ENCODE data around the gene POLR3A.

Gene POLR3A

GRCh38 chr10:77926566-77927401 is 102.5 kb downstream of the POLR3A start, which contains the start of gene DLG5:
TSS of gene DLG5 (minus strand) at chr10:77926755. CDS start at chr10:77926520, 235 bp downstream.
- peak; percentile 83 for DNase-seq (ENCODE audit: low spot score)
- TF ChIP-seq CTCF (IDR thresholded peaks at IDR 0.05; ENCODE audit: extremely low read depth, missing control alignments), result no peak

GRCh38 chr10:77925795-77926565 is 103.3 kb downstream of the POLR3A start:
- no peak for TF ChIP-seq CTCF (IDR thresholded peaks at IDR 0.05; ENCODE audit: extremely low read depth, missing control alignments)
- peak; percentile 77 for DNase-seq (ENCODE audit: low spot score)

- DNase-seq (ENCODE audit: low spot score), result no peak
- TF ChIP-seq CTCF (IDR thresholded peaks at IDR 0.05; ENCODE audit: extremely low read depth, missing control alignments), result no peak
These were observed 103.9 kb downstream of the POLR3A start for GRCh38 chr10:77925410-77925794.

GRCh38 chr10:77922566-77923179 is 106.6 kb downstream of the POLR3A start:
- DNase-seq (ENCODE audit: low spot score), result no peak
- no peak for TF ChIP-seq CTCF (IDR thresholded peaks at IDR 0.05; ENCODE audit: extremely low read depth, missing control alignments)

- no peak for TF ChIP-seq CTCF (IDR thresholded peaks at IDR 0.05; ENCODE audit: extremely low read depth, missing control alignments)
- no peak for DNase-seq (ENCODE audit: low spot score)
These were observed 107.3 kb downstream of the POLR3A start for GRCh38 chr10:77922055-77922454.

GRCh38 chr10:77921395-77921794 is 107.9 kb downstream of the POLR3A start:
- TF ChIP-seq CTCF (IDR thresholded peaks at IDR 0.05; ENCODE audit: extremely low read depth, missing control alignments), result no peak
- DNase-seq (ENCODE audit: low spot score), result no peak

GRCh38 chr10:77920495-77920894 is 108.8 kb downstream of the POLR3A start:
- TF ChIP-seq CTCF (IDR thresholded peaks at IDR 0.05; ENCODE audit: extremely low read depth, missing control alignments), result no peak
- DNase-seq (ENCODE audit: low spot score), result no peak
